ENCODE measurements around the gene KAZN.

Gene KAZN

GRCh38 chr1:14679027-14679688 lies 80.7 kb downstream of the KAZN start:
- no peak for DNase-seq

DNA sequence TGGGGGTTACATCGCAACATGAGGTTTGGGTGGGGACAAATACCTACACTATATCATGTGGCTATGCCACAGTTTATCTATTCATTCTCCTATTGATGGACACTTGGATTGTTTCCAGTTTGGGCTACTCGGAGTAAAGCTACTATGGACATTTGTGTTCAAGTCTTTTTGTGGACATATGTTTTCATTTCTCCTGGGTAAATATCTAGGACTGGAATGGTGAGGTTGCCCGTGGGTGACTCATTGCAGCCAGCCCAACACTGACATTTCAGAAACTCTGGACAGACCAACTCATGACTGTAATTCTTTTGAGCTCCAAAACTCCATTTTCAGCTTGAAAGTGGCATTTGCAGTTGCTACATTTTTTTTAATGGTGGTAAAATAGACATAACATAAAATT lies 82.7 kb downstream of the KAZN start:
- DNase-seq: no peak

- DNase-seq: no peak
These were observed 84.6 kb downstream of the KAZN start for GRCh38 chr1:14682941-14683621.

DNA sequence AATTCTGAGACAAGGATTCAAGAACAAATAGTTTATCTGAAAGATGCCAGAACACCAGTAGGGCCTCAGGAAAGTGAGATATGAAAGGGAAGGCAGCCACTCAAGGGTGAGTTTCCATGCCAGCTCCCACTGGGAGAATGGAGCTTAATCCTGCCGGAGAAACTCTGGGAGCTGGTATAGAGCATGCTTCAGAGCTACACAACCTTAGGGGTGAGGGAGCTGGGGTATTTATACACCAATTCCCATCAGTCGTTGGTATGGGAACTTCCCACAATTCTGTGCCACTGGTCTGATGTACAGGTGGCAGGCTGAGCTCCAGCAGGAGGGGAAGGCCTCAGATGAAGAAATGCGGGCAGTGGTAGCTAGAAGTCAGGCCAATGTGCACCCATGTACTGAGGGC lies 86.6 kb downstream of the KAZN start:
- no peak for DNase-seq

GRCh38 chr1:14686701-14687100 lies 88.2 kb downstream of the KAZN start:
- DNase-seq: no peak

- no peak for DNase-seq
These were observed 88.7 kb downstream of the KAZN start for GRCh38 chr1:14687147-14687546.

GRCh38 chr1:14689996-14690615 lies 91.6 kb downstream of the KAZN start:
- DNase-seq: no peak

- no peak for DNase-seq
These were observed 95.5 kb downstream of the KAZN start for GRCh38 chr1:14693949-14694348.

DNA sequence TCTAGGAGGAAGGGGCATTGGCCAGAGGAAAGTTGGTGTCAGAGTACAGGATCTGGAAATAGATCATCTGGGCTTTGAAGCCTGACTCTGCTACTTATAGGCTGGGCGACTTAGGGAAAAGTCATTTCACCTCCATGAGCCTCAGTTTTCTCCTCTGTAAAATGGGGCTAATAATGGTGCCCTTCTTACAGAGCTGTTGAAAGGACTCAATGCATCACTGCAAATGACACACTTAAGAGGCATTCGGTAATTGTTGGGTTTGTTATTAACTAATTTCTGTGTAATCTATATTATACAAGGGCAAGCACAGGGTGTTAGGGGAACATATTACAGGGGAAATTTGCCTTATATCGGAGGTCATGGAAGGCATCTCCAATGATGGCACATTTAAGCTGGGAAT lies 96.1 kb downstream of the KAZN start:
- DNase-seq: no peak

- no peak for DNase-seq
These were observed 98.3 kb downstream of the KAZN start for GRCh38 chr1:14696761-14697160.

GRCh38 chr1:14697353-14697752 lies 98.9 kb downstream of the KAZN start:
- DNase-seq: no peak

DNA sequence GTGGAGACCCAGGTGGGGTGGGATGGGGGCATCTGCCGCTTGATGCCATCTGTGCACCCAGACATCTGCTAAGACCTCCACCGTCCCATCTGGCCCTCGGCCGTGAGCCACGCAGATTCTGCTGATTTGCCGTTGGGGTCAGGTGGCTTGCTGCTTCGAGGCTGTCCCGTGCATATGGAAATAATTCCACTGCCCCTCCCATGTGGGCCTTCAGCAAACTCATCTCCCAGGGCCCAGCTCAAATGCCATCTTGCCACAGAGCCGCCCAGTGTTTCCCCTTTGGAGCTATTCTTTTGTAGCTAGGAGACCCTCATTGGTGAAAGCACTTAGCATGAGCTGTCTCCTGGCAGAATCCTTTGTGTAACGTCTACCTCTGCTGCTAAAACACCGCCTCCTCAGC lies 99.8 kb downstream of the KAZN start:
- DNase-seq: no peak

DNA sequence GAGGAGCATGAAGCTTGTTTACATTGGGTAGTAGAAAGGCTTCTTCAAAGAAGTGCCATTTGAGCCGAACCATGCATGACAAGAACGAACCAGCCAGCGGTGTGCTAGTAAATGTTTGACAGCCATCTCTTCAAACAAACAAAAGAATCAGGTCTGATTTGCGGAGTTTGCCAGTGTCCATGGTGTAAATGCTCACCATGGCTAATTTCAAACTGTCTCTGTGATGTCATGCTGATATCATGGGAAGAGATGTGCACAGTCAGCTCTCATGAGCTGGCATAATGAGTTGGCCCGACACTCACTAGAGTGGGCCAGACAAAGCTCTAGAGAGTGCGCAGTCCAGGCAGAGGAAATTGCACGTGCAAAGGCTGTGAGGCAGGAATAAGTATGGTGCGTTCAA lies 101.1 kb downstream of the KAZN start:
- DNase-seq: no peak

- no peak for DNase-seq
These were observed 106.4 kb downstream of the KAZN start for GRCh38 chr1:14704846-14705245.

- no peak for DNase-seq
These were observed 107.3 kb downstream of the KAZN start for GRCh38 chr1:14705824-14706223.

DNA sequence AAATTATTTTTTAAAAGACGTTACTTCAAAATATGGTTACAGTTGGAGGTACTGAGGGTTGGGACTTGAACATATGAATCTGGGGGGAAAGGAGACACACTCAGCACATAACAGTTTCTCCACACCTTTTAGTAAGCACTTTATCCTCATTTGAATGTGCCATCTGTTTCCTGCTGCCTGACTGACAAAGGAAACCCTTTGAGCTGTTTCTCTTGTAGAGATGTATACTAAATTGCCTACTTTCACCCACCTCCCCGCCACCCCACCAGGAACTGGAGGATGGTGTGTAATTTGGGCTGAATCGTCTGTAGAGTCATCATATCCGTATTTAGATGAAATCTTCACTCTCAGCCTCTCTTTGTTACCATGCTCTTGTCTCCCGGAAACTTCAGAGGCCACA lies 108.1 kb downstream of the KAZN start:
- no peak for DNase-seq

- no peak for DNase-seq
These were observed 109.3 kb downstream of the KAZN start for GRCh38 chr1:14707531-14708445.

GRCh38 chr1:14710331-14710730 lies 111.8 kb downstream of the KAZN start:
- DNase-seq: no peak

DNA sequence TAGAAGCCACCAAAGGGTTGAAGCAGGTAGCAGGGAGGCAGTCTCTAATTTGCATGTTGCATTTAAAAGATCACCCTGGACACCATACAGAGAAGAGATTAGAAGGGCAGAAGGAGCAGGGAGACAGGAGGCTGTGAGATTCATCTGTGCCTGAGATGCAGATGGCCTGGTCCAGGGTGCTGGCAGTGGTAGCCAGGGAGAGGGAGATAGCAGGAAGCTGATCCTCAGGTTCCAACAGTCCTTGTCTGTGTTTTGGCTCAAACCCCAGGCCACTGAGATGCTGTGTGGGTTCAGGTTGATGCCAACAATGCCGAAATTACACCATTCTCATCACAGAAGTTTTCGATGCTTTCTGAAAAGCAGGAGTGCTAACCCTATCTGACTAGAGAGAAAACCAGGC lies 113.7 kb downstream of the KAZN start:
- DNase-seq: no peak

GRCh38 chr1:14713077-14713476 lies 114.6 kb downstream of the KAZN start:
- no peak for DNase-seq

GRCh38 chr1:14715266-14715665 lies 116.8 kb downstream of the KAZN start:
- DNase-seq: no peak

GRCh38 chr1:14715802-14716201 lies 117.3 kb downstream of the KAZN start:
- no peak for DNase-seq

- DNase-seq: no peak
These were observed 118.0 kb downstream of the KAZN start for GRCh38 chr1:14716474-14716873.

All from fibroblast of upper back skin (primary cell).